ENCODE measurements around the gene CCDC192.

The CCDC192 gene

DNA sequence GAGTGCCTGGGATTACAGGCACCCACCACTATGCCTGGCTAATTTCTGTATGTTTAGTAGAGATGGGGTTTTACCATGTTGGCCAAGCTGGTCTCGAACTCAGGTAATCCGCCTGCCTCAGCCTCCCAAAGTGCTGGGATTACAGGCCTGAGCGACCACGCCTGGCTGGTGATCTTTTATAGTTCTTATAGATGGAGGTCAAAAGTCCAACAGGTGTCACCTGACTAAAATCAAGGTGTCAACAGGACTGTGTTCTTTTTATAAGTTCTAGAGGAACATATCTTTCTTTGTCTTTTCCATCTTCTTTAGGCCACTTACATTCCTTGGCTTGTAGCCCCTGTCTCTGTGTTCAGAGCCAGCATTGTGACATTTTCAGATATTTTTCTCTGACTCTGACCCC lies 224.9 kb downstream of the CCDC192 start:
- DNase-seq = no peak

DNA sequence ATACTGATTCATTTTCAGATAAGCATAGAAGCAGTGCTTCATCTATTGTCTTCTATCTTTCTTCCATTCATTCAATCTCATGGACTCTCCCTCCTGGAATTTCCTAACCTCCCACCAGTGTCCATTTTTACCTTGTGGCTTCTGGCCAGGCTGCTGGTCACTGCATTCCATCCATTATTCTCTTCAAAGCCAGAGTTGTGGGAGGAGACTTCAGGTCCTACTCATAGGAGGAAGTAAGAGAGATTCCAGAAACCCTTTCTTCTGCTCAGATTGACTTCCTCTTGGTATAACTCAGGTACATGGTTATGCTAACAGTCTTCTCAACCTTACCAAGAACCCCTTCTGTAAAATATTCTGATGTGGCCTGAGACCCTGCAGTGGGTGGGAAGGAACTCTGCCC lies 227.1 kb downstream of the CCDC192 start:
- no peak for DNase-seq

DNA sequence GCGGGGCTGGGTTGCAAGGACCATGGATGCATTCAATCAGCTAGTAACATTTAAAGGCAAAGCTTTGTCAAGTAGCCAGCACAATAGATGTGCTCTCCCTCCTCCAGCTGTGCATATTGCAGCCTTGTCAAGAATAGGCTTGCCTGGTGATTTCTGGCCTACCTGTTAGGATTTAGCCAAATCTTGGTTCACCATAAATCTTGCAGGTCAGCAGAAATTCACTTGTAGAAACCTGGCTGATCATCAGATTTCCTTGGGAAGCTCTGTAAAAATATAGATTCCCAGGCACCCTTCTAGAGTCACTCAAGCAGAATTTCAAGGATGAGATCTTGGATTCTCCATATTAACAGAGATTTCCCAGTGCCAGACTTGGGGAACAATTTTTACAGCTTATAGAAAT lies 228.2 kb downstream of the CCDC192 start:
- DNase-seq = no peak

DNA sequence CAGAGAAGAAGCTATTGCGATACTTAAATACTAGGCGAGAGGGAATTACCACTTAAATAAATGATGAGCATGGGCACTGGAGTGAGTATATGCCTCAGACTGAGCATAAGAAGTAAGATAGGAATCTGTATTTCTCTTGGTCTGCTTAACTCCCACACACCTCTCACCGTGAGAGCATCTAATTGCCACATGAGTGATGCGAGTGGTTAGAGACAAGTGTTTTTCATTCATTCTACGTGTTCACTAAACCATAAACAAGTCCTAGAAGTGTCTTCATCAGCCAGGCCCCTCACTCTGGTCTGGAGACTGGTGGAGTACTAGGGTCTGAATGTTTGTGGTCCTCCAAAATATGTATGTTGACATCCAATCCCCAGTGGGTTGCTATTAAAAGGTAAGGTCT lies 230.2 kb downstream of the CCDC192 start:
- DNase-seq = no peak

DNA sequence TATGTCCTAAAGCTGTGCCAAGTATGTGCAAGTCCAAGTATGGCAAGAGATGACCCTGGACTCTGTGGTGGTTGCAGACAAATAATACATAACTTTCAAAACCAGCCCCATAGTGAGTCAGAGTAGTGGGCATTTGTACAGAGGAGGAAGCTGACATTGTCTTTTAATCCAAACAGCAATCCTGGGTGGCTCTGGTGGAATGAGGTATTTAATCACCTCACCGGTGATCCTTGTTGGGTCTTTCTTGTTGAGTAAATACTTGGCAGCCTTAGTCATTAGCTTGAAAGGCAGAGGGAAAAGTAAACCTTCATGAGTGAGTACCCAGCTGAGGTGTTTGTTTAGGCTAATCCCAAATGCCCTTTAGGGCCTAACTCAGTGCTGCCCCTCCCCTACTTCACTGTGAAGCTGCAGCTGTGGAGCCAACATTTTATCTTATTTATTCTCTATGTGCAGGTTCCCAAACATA lies 231.6 kb downstream of the CCDC192 start:
- DNase-seq = no peak

DNA sequence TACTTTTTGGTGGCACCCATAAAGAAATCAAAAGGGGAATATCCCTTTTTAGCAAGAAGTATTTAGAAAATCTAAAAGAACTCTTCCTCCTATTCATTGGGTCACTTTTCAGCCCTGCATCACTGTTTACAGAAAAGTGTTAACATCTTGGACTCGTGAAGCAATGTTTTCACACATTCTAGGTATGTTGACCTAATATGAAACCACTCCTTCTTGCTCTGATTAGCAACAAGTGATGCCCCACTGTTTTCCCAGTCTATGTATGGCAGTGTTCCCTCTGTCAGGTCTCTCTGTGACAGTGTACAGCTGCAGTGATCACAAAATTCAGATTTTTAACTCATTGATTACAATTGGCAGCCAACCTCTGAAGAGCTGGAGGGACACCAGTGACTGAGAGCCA lies 232.2 kb downstream of the CCDC192 start:
- DNase-seq = no peak

DNA sequence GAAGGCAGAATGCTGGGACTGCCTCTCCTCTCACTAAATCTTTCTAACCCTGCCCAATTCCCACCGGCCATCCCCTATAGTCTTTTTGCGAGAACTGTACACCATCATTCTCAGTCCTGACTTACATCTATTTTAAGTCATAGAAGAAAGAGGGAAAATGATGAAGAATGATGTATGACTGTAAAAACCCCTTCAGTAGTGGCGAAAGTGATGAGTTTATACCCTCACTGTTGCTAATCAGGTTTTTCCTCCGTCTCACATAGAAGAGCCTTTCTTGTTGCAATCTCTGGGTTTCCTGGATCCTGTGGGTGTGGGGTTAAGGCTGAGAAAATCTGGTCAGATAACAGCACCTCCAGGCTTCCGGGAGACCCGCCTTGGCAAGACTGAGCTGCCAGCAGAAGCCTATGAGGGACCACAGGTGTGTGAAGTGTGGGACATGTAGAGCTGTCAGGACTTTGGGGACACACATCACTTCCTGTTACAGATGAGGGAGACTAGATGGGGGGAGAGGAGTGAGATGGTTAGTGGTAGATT lies 233.3 kb downstream of the CCDC192 start:
- DNase-seq = no peak

DNA sequence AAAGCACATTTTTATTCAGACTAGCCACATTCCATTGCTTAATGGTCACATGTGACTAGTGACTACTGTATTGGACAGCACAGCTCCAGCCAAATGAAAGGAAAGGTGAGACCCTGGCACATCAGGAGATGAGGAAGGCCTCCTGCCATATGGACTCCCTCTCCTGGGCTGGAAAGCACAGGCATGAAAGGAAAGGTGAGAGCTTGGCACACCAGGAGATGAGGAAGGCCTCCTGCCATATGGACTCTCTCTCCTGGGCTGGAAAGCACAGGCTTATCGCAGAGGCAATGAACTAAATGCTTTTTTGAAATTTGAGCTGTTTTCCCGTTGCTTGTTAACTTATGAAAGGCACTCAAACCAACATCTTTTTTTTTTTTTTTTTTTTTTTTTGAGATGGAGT lies 235.6 kb downstream of the CCDC192 start:
- no peak for DNase-seq

DNA sequence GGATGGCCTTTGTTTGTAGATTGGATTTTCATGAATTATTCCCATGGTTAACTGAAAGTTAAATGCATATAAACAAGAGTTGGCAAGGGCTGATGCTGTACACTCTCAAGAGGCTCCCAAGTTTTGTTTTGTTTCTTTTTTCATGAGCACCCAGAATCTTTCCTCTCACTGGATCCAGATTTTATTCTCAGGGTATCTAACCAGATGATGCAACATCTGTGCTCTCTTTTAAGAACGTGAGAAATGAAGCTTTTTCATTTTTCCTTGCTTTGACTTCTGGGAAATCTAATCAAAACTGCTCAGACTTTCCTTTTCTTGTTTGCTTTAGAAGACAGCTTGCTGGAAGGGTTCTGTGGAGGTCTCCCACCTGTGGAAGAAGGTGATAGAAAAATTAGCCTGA lies 237.7 kb downstream of the CCDC192 start:
- DNase-seq = no peak

DNA sequence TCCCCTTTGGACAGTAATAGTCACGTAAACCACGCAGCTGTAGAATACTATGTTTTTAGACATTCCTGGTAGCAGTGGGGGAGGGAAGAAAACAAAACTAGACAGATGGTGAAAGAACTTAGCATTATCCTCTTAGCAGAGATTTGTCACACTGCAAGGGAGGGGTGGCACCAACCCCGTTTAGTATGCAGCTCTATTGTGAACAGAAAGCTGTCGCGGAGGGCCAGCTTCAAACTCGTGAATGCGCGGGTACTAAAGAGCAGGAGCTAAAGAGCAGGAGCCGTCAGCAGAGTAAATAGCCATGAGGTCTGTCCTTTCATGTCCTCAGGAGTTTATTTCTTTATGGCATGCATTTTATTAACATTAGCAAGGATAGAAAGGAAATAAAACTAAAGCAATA lies 238.5 kb downstream of the CCDC192 start:
- no peak for DNase-seq

DNA sequence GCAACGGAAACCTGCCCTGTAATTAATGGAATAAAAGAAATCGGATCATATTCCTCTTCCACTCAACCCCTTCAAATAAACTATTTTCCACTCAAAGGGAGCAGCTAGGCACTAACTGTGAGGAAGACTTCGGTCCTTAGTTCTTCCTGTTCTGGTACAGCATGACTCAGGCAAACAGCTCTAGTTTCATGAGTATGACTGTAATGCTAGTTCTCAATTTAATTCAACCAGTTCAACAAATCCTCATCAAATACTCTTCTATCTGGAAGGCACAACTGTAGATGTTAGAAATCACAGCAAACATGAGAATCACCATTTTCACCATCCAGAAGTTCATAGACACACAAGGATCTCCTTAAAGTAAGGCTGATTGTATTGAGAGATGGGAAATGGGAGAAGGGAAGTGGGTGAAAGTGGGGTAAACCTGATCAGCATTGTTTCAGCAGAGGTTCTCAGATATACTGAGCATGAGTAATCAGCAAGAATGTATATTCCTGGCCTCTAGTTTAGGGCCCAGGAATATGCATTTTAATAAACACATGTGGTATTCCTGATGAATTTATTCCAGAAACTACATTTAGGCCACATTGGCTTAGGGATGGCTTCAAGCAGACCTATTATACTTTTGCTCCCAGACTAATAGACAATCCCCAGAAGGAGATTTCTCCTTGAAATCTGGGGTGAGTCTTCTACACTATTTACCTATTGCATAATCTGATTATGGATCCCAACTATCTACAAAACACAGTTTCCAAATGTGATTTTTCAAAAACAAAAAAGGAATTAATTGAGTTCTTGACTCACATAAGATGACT lies 239.3 kb downstream of the CCDC192 start:
- DNase-seq = no peak

DNA sequence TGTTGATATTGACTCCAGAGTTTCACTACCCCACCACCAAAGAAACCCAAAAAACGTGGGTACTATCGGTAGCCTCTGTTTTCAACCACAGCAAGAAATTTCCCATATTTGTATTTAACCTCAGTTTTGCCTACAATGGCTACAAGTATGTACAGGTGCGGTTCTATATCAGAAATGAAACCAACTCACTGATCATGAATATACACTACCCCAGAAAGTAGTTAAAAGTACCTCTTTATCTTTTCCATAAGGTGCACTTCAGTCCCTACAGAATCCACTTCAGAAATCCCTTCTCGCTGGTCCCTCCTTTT lies 239.8 kb downstream of the CCDC192 start:
- no peak for DNase-seq

DNA sequence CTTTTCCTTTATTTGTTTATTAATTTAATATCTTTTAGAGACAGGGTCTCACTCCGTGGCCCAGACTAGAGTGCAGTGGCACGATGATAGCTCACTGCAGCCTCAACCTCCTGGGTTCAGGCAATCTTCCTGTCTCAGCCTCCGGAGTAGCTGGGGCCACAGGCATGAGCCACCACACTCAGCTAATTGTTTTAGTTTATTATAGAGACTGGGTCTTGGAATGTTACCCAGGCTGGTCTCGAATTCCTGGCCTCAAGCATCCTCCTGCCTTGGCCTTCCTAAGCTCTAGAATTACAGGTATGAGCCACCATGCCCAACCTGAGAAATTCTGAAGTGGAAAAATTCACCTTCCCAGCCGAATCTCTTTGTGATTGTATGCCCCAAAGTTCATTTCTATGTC lies 240.9 kb downstream of the CCDC192 start:
- no peak for DNase-seq

DNA sequence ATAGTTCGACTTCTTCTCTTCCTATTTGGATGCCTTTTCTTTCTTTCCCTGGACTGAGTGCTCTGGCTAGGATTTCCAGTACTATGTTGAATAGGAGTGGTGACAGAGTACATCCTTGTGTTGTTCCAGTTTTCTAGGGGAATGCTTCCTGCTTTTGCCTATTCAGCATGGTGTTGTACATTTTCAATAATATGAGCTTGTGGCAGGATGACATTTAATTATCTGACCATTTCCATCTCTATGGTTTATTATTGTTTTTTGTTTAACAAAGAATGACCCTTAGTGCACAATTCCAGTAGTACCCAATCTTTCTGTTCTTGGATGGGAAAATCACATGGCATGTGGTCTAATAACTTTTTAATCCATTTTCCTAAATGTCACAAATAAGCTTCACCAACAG lies 244.8 kb downstream of the CCDC192 start:
- no peak for DNase-seq

DNA sequence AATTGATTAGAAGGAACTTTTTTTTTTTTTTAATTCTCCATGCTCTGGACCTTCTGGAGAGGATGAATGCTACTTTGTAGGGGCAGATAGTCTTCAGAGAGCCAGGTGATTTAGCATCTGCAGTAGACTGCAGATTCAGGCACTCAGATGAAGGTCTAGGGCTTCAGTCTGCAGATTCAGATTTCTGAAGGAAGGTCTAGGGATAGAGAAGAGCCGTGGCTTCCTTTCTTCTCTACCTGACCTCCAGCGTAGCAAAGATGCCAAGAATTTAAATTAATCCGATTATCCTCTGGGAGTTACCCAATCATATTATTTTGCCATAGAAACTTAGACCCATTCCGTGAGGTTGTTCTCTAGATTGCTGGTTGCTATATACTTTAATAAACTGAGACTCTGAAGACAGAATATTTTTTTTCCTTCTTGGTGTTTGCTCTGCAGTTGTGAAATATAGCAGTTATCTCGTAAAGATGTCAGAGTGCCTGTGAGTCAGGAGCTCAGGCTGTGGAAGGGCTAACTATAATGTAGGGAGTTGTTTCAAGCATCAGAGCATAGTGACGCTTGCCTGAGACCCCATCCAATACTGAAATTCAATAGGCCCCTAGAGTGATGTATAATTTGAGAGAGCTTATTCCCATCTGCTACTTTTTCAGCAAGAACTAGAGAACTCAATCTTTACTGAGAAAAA lies 247.7 kb downstream of the CCDC192 start:
- no peak for DNase-seq

DNA sequence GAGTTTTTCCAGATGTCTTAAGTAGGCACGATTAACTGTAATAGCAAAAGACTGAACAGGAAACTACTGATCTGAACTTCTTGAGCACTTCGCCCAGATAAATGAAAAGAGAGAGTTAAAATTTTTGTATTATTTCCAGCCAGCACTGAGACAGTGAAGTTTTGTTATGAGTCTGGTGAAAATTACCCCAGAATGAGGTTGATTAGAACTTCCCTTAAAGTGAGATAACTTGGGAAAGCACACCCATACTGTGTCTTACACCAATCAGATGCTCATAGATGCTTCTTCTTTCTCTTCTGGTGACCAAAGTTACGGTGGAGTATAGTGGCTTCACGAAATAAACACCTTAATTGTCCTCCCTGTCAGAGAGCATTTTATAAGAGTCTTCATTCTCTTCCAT lies 248.6 kb downstream of the CCDC192 start:
- no peak for DNase-seq

DNA sequence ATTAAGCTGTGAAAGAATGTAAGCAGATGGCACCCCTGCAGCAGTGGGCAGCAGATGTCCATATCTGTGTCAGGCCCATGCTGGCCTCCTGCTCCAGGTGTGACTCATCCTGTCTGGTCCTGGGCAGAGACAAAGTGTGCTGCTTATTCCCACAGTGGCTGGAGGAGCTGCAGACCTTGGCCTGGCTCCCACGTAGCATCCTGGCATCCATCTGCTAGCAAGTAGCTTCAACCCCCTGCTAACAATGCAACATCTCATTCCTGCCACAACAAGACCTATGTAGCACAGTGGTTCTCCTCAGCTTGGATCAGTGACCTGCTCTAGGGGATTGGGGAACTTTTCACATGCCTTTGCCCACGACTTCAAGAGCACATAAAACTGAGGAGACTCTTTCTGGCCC lies 254.0 kb downstream of the CCDC192 start:
- no peak for DNase-seq

DNA sequence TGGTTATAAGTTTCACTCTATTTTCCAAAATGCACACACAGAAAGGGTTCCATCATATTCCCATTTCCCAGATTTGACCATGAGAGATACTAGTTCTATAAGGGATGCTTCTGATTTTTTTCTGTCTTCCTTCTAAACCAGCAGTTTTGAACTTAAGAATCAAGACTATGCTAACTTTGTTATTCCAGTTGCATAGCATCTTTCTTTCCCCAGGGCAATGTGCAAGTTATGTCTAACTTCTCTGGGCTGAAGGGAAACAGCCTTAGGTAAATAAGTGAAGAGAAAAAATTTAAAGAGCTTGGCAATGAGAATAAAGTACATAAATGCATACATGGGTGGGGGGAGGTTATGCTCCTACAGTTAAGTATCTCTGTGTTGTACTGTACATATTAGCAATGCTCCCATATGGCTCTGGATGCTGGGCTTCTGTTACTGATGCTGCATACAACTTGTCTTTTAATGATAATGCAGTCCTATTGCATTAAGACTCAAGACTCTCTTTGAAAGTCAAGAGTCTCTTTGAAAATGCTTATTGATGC lies 254.6 kb downstream of the CCDC192 start:
- no peak for DNase-seq

DNA sequence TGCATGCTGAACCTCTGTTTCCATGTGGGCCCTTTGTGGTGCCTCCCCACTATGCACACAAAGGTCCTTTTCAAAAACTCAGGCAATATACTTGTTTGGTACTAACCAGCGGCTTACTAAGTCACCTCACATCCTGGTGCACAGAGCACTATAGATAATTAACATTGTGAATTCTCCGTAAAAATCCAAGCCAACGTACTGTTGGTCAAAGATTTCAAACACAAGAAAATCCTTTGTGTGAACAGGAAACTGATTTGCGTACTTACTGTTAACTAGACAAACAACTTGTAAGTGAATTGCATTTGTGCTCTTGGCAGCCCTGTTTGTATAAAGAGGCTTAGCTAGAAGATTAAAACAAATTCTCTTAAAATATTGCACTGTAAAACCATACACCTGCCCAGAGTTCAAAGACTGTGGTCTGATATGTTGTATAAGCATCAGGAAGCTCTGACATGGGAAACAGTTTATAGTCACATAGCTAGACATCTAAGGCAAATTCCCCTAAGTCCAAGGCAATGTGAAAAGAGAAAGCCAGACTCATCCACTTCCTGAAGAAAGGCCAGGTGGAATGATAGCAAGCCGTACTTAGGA lies 255.3 kb downstream of the CCDC192 start:
- no peak for DNase-seq

DNA sequence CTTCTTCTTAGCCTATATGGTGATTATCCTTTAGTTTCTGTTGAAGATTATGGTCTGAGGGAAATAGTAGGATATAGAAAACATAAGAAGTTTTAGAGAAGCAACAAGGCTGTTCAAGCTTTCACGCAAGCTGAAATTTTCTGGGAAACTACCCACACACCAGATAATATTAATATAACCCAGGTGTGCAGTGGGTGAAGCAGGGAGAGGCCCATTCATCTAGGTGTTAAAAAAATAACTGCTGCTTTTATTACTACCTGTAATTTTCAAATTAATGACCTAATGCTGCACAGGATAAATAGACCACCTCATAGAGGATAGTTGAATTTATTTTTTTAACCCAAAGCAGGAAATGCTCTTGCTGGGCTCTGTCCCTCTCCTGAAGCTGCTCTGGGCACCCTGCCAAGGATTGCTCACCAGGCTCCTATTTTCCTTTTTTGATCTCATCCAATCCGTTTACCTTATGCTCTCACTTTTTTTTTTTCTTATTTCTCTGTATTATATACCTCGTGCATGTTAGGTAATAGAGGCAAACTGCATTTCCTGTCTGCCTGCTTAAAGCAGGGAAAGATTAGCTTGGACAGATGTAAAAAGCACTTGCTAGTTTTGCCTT lies 256.1 kb downstream of the CCDC192 start:
- peak in 1 of 4 experiments; percentile 1 for DNase-seq

DNA sequence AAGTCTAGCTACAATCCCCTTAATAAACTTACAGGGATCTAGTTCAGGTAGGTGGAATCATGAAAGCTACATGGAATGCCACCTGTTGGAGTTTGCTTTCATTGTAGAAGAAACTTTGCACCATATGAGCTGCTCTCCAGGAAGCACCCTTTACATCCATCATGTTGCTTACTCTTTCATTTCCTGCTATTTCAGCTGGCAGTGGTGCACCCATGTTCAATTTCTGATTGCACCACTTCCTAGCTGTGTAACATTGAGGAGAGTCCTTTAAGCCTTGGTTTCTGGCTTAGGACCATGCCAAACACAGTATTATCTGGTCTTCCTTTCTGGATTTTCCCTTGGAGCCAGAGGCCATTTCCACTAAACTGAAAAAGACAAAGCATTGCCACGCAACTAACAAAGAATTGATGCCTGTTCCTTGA lies 257.1 kb downstream of the CCDC192 start:
- DNase-seq = no peak

DNA sequence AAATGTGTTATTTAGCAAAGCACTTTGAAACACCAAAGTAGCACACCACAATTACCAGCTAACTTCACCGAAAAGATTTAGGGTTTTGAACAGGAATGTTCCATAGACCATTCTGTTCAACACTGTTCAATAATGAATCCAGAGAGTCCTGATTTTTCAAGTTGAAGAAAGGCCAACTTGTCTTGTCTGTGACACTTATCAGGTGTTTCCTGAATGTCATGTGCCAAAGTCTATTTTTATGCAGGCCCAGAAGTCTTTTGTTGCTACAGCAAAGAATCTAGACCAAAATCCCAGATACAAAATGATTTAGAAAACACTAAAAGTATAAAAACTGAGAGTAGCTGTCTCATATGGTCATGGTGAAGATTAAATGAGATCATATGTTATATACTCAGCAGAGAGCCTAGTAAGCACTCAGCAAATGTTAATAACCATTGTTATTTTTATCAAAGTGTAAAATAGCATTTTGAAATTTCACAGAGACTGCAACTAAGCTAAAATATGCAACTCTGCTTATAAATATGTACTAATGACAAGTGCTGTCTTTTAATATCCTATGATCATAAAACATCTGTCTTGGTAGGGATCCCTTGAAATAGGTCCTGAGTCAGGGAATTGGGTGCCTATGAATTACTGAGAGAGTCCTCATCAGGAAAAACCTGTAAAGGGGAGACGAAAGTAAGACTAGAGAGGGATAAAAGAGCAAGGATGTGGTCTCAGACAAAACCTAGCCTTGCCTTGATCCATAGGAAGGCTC lies 258.0 kb downstream of the CCDC192 start:
- no peak for DNase-seq

DNA sequence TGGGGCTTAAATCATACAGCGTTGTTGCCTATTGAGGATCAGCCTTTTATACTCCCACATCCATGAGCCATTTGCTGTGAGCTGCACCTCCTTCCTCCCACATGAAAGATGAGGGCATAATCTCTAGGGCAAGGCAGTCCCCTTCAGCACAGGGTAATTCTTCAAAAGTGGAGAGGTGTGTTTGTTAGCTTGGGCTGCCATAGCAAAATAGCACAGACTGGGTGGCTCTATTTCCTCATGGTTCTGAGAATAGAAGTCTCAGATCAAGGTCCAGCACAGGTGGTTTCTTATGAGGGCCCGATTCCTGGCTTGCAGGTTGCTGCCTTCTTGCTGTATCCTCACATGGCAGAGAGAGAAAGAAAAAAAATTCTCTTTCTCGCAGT lies 258.6 kb downstream of the CCDC192 start:
- DNase-seq = no peak

Data from activated naive CD4-positive, alpha-beta T cell (primary cell).